Measurements from ENCODE around the gene MCTP1.

DNA sequence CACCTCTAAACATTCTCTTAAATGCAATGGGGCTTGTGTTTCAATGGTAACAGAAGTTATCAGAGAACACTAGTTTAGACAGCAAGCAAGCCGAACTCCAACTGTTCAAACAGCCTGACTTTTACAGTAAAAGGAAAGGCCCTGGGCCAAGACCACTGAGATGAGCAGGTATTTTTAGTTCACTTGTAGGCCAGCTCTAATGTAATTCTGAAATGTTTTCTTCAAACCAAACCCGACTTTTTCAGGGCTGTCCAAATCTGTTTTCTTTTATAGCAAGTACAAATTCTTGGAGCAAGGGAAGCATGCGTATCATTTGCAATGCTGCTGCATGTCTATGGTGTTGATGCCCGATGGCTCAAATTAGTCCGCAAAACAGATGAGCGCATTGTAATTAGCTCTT, 473.6 kb downstream of the MCTP1 start:
- TF ChIP-seq, protein P1, sequence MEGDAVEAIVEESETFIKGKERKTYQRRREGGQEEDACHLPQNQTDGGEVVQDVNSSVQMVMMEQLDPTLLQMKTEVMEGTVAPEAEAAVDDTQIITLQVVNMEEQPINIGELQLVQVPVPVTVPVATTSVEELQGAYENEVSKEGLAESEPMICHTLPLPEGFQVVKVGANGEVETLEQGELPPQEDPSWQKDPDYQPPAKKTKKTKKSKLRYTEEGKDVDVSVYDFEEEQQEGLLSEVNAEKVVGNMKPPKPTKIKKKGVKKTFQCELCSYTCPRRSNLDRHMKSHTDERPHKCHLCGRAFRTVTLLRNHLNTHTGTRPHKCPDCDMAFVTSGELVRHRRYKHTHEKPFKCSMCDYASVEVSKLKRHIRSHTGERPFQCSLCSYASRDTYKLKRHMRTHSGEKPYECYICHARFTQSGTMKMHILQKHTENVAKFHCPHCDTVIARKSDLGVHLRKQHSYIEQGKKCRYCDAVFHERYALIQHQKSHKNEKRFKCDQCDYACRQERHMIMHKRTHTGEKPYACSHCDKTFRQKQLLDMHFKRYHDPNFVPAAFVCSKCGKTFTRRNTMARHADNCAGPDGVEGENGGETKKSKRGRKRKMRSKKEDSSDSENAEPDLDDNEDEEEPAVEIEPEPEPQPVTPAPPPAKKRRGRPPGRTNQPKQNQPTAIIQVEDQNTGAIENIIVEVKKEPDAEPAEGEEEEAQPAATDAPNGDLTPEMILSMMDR (IDR thresholded peaks at IDR 0.05), result no peak
- TF ChIP-seq POLR2A (IDR thresholded peaks at IDR 0.05), result no peak
